OCI-LY7 (cell line): ENCODE data around the gene MRPL49. TPM values are rescaled to one million over a fixed set of nuclear protein-coding genes. Genes with fewer than 3 reads are reported as not detected.

ENCODE experiments used
- BruUV-seq: library from RNA; stranded (reverse); fragments of 400-500 nt; replicated peaks from 2 replicates; lab custom pipeline; 2021; lab: Mats Ljungman, UMichigan
- CTCF ChIA-PET: fragments of 300-600 bp; sonication (Branson Sonifier 250); formaldehyde crosslinking; loops from one replicate; lab custom pipeline; 2022; ENCODE audit warnings: antibody characterized with exemption; ENCODE audit not compliant: unreplicated experiment; lab: Charles Lee
- POLR2A ChIA-PET: fragments of 300-600 bp; sonication (Branson Sonifier 250); formaldehyde crosslinking; loops from one replicate; lab custom pipeline; 2022; ENCODE audit warnings: antibody characterized with exemption; lab: Charles Lee
- DNase-seq: peaks from one replicate; pipeline ENCODE4 v3.0.0-alpha.2; 2015; ENCODE audit warnings: low spot score
- H2AFZ ChIP-seq: fragments of 200-600 bp; sonication (generic), shearing (Covaris generic); 2 replicates; pipeline ENCODE4 v1.6.1; 2014; ENCODE audit warnings: mild to moderate bottlenecking, antibody characterized with exemption, low read length, moderate library complexity
- H3K27ac ChIP-seq: fragments of 200-600 bp; sonication (generic); 2 replicates; pipeline ENCODE4 v1.5.1; 2014; ENCODE audit warnings: mixed run types, low read depth, mild to moderate bottlenecking, moderate library complexity, low read length, inconsistent platforms; ENCODE audit not compliant: poor library complexity, severe bottlenecking
- H3K36me3 ChIP-seq: fragments of 200-600 bp; sonication (generic); 2 replicates; pipeline ENCODE4 v1.6.1; 2014; ENCODE audit warnings: mild to moderate bottlenecking, antibody characterized with exemption, low read length, moderate library complexity, mixed read lengths; ENCODE audit not compliant: insufficient read depth
- H3K4me1 ChIP-seq: fragments of 200-600 bp; sonication (generic); 2 replicates; pipeline ENCODE4 v1.5.1; 2014; ENCODE audit warnings: mild to moderate bottlenecking, low read length; ENCODE audit not compliant: insufficient read depth, poor library complexity, severe bottlenecking
- H3K4me2 ChIP-seq: fragments of 200-600 bp; sonication (generic); 2 replicates; pipeline ENCODE4 v1.6.1; 2014; ENCODE audit warnings: mild to moderate bottlenecking, low read length
- H3K4me3 ChIP-seq: fragments of 200-600 bp; sonication (generic); 2 replicates; pipeline ENCODE4 v1.5.1; 2014; ENCODE audit warnings: mild to moderate bottlenecking, low read depth, low read length; ENCODE audit not compliant: poor library complexity, severe bottlenecking
- H3K79me2 ChIP-seq: fragments of 200-600 bp; sonication (generic); 2 replicates; pipeline ENCODE4 v1.6.1; 2016; ENCODE audit warnings: low read depth, mild to moderate bottlenecking, low read length, moderate library complexity, mixed read lengths; ENCODE audit not compliant: insufficient read depth
- H3K9me2 ChIP-seq: fragments of 200-600 bp; sonication (generic); 2 replicates; pipeline ENCODE4 v1.6.1; 2016; ENCODE audit warnings: mild to moderate bottlenecking, low read length, mixed read lengths; ENCODE audit not compliant: insufficient read depth
- H3K9me3 ChIP-seq: fragments of 200-600 bp; sonication (generic); 2 replicates; pipeline ENCODE4 v1.6.1; 2014; ENCODE audit warnings: mild to moderate bottlenecking, mixed run types, low read length, mixed read lengths
- H4K20me1 ChIP-seq: fragments of 200-600 bp; sonication (generic); 2 replicates; pipeline ENCODE4 v1.6.1; 2014; ENCODE audit warnings: mild to moderate bottlenecking, antibody characterized with exemption, low read length, moderate library complexity, mixed read lengths; ENCODE audit not compliant: insufficient read depth
- EZH2phosphoT487 ChIP-seq: fragments of 200-600 bp; sonication (generic); IDR thresholded peaks from 2 replicates; pipeline ENCODE4 v1.6.1; 2018; ENCODE audit warnings: low read depth, borderline replicate concordance, mild to moderate bottlenecking, mixed run types, antibody characterized with exemption, low read length, moderate library complexity, mixed read lengths
- intact Hi-C: fragments of 100-400 bp; cut with micrococcal nuclease; formaldehyde crosslinking; loops from one replicate; pipeline ENCODE4 v1.10.0; 2022; ENCODE audit not compliant: unreplicated experiment
- total RNA-seq, 2 experiments: library from RNA; depleted of rRNA in 1 of 2; stranded (reverse); fragments of >200 nt in 1 of 2; shearing (Covaris generic) in 1 of 2; gene quantifications; 2 replicates each; pipeline ENCODE4 v1.2.3, GENCODE V29; 2014 to 2022
- TF ChIP-seq, protein P1 (sequence below): fragments of 200-600 bp; sonication (generic); conservative IDR thresholded peaks from 2 replicates; pipeline ENCODE4 v1.5.1; 2014; ENCODE audit warnings: mild to moderate bottlenecking, antibody characterized with exemption, low read length, moderate library complexity, mixed read lengths

Gene MRPL49
- total RNA-seq, 2 experiments from 2014 or later, result 65.2 to 81.6 TPM

DNA sequence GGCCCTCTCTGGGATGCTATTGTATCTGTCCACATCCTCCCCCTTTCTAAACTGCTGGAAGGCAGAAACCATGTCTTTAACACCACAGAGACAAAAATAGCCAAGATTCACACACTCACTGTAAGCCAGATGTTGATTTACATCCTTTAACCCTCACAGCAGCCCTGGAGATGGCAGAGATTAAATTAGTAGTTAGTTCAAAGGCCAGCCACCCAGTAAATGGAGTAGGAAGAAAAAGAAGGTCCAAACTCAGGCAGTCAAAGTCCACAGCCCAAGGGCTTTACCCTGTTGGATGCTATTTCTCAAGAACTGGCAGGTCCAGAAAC lies 2.5 kb upstream of the MRPL49 start:
- Histone ChIP-seq H3K79me2 (peaks cover 71% of the 10 kb centered on the region), H3K9me3 (no peaks in the 10 kb centered on the region), H3K27ac (peak overlapping the region; percentile 78), H3K9me2 (no peaks in the 10 kb centered on the region), H4K20me1 (peaks cover 17% of the 10 kb centered on the region; the same call in 1 of the 2 replicates), H2AFZ (no peak overlapping the region), H3K36me3 (peaks cover 76% of the 10 kb centered on the region), H3K4me1 (peaks cover 65% of the 10 kb centered on the region), H3K4me3 (peak overlapping the region; percentile 95), H3K4me2 (peak overlapping the region; percentile 87)
- ChIA-PET CTCF (no interaction called here), POLR2A (interaction anchor here (1.6 to 4.0 kb wide), 2 partner anchors 14 to 105 kb away, joined by 4 to 47 read pairs; partner anchors contain the start of genes ARL2 and SYVN1)
- peak; percentile 51 for DNase-seq
- BruUV-seq, result no TSS peak
- intact Hi-C loops, result loop anchor here (10.0 kb wide), 1 partner anchor 345 kb away; the partner anchor contains the start of gene SF1
- TF ChIP-seq, protein P1, sequence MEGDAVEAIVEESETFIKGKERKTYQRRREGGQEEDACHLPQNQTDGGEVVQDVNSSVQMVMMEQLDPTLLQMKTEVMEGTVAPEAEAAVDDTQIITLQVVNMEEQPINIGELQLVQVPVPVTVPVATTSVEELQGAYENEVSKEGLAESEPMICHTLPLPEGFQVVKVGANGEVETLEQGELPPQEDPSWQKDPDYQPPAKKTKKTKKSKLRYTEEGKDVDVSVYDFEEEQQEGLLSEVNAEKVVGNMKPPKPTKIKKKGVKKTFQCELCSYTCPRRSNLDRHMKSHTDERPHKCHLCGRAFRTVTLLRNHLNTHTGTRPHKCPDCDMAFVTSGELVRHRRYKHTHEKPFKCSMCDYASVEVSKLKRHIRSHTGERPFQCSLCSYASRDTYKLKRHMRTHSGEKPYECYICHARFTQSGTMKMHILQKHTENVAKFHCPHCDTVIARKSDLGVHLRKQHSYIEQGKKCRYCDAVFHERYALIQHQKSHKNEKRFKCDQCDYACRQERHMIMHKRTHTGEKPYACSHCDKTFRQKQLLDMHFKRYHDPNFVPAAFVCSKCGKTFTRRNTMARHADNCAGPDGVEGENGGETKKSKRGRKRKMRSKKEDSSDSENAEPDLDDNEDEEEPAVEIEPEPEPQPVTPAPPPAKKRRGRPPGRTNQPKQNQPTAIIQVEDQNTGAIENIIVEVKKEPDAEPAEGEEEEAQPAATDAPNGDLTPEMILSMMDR, result no peak
- no peak for TF ChIP-seq EZH2phosphoT487

DNA sequence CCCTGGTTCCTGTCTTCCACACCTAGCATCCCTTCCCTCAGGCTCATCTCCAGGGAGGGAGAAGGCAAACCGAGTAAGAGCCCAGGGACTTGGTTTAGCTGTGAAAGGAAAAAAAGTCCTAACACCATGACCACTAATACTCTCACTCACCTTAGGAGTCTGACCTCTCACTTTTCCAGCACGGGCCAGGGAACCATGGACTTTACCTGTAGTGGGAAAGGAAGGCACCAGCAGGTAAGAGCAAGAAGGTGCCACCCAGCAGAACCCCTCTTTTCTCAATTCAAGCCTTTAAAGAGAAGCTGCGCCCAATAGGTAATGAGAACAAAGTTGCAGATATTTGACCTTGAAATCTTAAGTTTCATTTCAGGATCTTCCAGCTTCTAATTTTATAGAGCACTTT lies 1.3 kb upstream of the MRPL49 start:
- POLR2A ChIA-PET, result interaction anchor here (0.6 to 4.0 kb wide), 4 partner anchors 13 to 372 kb away, joined by 3 to 47 read pairs (median 5); partner anchors contain the start of genes CAPN1 and SYVN1
- intact Hi-C loops, result no loop called here
- H3K27ac ChIP-seq, result peak overlapping the region; percentile 78
- BruUV-seq, result no TSS peak
- peaks cover 17% of the 10 kb centered on the region; the same call in 1 of the 2 replicates for H4K20me1 ChIP-seq
- H2AFZ ChIP-seq, result no peak overlapping the region
- CTCF ChIA-PET, result interaction anchor here (2.0 kb wide), 1 partner anchor 59 kb away, joined by 5 read pairs; no protein-coding TSS in a partner anchor
- peaks cover 77% of the 10 kb centered on the region for H3K79me2 ChIP-seq
- peak overlapping the region; percentile 87 for H3K4me2 ChIP-seq
- peaks cover 76% of the 10 kb centered on the region for H3K36me3 ChIP-seq
- no peaks in the 10 kb centered on the region for H3K9me2 ChIP-seq
- no peak for DNase-seq
- H3K9me3 ChIP-seq, result no peaks in the 10 kb centered on the region
- no peak for TF ChIP-seq EZH2phosphoT487
- TF ChIP-seq, protein P1, result no peak
- peaks cover 64% of the 10 kb centered on the region for H3K4me1 ChIP-seq
- peak overlapping the region; percentile 95 for H3K4me3 ChIP-seq

DNA sequence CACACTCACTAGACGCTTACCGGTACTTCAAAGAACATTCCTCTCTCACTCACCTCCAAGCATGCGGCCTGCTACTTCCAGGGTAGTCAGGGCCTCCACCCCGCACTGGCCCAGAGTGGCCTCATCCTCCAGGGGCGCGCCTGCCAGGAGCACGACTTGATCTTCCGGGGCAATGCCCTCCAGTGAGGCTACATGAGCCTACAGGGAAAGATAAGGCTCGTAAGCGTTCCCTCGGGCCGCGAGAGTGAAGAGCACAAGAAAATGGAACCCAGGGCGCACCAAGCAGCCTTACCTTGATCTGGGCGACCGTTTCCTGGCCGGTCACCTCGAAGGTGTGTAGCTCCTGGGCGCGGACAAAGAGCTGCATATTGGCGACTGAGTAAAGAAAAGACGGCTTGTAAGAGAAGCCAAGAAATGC lies 665 bp upstream of the MRPL49 start:
- H4K20me1 ChIP-seq, result peaks cover 17% of the 10 kb centered on the region; the same call in 1 of the 2 replicates
- peak; percentile 49 for DNase-seq
- H3K79me2 ChIP-seq, result peaks cover 70% of the 10 kb centered on the region
- H3K9me3 ChIP-seq, result no peaks in the 10 kb centered on the region
- no TSS peak for BruUV-seq
- no peaks in the 10 kb centered on the region for H3K9me2 ChIP-seq
- intact Hi-C loops, result no loop called here
- peak overlapping the region; percentile 78 for H3K27ac ChIP-seq
- H3K36me3 ChIP-seq, result peaks cover 76% of the 10 kb centered on the region
- H3K4me1 ChIP-seq, result peaks cover 57% of the 10 kb centered on the region
- no peak overlapping the region for H2AFZ ChIP-seq
- peak overlapping the region; percentile 87 for H3K4me2 ChIP-seq
- H3K4me3 ChIP-seq, result peak overlapping the region; percentile 95
- TF ChIP-seq, protein P1, result no peak
- no peak for TF ChIP-seq EZH2phosphoT487
- POLR2A ChIA-PET, result interaction anchor here (0.7 to 4.0 kb wide), 7 partner anchors 12 to 727 kb away, joined by 3 to 47 read pairs (median 5); partner anchors contain the start of genes CAPN1 and SYVN1
- CTCF ChIA-PET, result interaction anchor here (0.6 to 2.0 kb wide), 2 partner anchors 9 to 59 kb away, joined by 4 to 5 read pairs; partner anchors contain the start of gene TM7SF2
